SK-N-SH treated with all-trans-retinoic acid at 6 μM for 48 hours (cell line): ENCODE data around the gene TTC28.

Source experiments
- ATAC-seq: fragments of 200-7000 bp; cut with Tn5 transposase; 3 replicates; pipeline ENCODE4 v1.9.1; 2020; ENCODE audit warnings: mild to moderate bottlenecking, moderate library complexity
- CSDC2 ChIP-seq: fragments of 250-450 bp; sonication (Bioruptor Pico); IDR thresholded peaks from 2 replicates; pipeline ENCODE4 v1.5.0; 2020; ENCODE audit warnings: mild to moderate bottlenecking, moderate library complexity
- ZNF565 ChIP-seq: fragments of 450-650 bp; formaldehyde crosslinking; conservative IDR thresholded peaks from 2 replicates; pipeline ENCODE4 v1.5.0; 2020; ENCODE audit warnings: low read depth, mild to moderate bottlenecking, moderate library complexity
- TF ChIP-seq, protein P1 (sequence below): fragments of 250-450 bp; sonication (Bioruptor Pico); IDR thresholded peaks from 2 replicates; pipeline ENCODE4 v1.8.0; 2021; ENCODE audit warnings: low read depth, mild to moderate bottlenecking, moderate library complexity, borderline replicate concordance

The TTC28 gene

DNA sequence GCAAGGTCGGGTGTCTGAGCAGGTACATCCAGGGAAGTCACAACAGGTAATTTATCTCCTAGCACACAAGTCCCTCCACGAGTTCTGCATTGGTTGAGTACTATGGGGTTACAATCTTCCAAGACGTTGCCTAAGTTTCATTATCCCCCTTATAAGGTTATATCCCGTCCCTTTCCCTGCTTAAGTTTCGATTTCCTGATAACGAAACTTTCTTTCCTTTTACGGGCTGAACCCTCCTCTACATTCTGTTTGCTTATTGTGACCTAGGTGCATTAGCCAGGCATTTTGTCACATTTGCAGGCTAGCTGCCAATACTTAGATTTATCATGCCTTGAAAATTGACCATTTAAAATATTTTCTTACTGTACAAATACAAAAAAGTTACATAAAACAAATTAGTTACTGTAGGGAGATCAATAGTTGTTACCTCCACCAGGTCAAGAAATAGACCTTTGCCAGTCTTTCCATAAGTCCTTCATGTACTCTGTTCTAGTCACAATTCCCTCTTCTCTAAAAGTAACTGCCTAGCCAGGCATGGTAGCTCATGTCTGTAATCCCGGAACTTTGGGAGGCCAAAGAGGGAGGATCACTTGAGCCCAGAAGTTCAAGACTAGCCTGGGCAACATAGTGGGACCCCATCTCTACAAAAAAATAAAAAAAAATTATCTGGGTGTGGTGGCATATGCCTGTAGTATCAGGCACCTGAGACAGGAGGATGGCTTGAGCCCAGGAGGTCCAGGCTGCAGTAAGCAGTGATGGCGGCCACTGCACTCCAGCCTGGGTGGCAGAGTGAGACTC lies 746.3 kb downstream of the TTC28 start (continued):
- TF ChIP-seq, protein P1, sequence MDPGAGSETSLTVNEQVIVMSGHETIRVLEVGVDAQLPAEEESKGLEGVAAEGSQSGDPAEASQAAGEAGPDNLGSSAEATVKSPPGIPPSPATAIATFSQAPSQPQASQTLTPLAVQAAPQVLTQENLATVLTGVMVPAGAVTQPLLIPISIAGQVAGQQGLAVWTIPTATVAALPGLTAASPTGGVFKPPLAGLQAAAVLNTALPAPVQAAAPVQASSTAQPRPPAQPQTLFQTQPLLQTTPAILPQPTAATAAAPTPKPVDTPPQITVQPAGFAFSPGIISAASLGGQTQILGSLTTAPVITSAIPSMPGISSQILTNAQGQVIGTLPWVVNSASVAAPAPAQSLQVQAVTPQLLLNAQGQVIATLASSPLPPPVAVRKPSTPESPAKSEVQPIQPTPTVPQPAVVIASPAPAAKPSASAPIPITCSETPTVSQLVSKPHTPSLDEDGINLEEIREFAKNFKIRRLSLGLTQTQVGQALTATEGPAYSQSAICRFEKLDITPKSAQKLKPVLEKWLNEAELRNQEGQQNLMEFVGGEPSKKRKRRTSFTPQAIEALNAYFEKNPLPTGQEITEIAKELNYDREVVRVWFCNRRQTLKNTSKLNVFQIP (CRISPR knock-in tag) = no peak

DNA sequence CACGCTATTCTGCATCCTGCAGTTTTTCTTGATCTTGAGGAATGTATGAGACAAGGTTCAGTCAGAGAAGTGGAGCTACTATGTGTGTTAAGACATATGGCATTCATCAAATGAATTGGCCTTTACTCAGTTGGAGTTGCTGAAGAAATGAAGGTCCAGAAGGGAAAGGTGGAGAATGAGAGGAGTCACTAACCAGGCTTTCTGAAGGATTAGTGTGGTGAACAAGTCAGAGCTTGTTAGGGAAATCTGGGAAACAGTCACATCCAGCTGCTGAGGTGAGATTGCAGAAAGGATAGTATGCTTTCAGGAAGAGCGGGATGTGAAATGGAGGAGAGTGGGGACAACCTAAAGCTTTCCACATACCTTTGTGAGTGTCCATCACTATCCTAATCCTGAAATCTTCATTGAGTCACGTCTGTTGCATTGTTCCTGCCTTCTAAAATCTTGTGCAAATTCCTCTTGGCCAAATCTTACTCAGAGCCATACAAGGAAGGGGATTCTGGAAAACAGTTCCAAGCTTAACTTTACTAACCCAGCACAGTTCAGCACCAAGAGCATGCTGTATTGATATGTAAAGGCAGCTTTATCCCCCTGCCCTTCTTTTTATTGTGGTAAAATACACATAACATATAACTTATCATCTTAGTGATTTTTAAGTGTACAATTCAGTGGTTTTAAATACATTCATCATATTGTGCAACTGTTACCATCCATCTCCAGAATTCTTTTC lies 749.1 kb downstream of the TTC28 start:
- TF ChIP-seq ZNF565 (CRISPR knock-in tag) = no peak
- no peak for TF ChIP-seq CSDC2 (CRISPR knock-in tag)
- ATAC-seq = peak; percentile 37; the same call in 1 of the 3 replicates
